Liver (tissue), 9 donors: ENCODE results near the gene INPP5A. TPM values are rescaled to one million over a fixed set of nuclear protein-coding genes. Genes with fewer than 3 reads are reported as not detected.
"Not testable (repeated sequence)": the region's sequence is repeated elsewhere in the genome, so short reads cannot be mapped to it uniquely, and the experiment has no call there.

Source experiments
- DNase-seq: peaks from one replicate; pipeline ENCODE4 v3.0.0-alpha.2; 2017; ENCODE audit warnings: low spot score
- H3K27ac ChIP-seq, 2 donors: one replicate each; pipeline ENCODE4 v1.7.0; 2013; ENCODE audit warnings: inconsistent platforms in 2 of 2, low read length in 2 of 2, control low read depth in 1 of 2, low read depth in 1 of 2, mild to moderate bottlenecking in 1 of 2
- H3K27me3 ChIP-seq, 4 donors: one replicate each; pipeline versions ENCODE4 v1.6.1 to v1.7.0; 2013; ENCODE audit warnings: low read length in 3 of 4, inconsistent platforms in 1 of 4, mild to moderate bottlenecking in 1 of 4, moderate library complexity in 1 of 4; ENCODE audit not compliant: control insufficient read depth in 4 of 4, insufficient read depth in 4 of 4
- H3K36me3 ChIP-seq, 4 donors: one replicate each; pipeline versions ENCODE4 v1.6.1 to v1.7.0; 2013; ENCODE audit warnings: low read length in 3 of 4, mild to moderate bottlenecking in 3 of 4, low read depth in 1 of 4, moderate library complexity in 1 of 4; ENCODE audit not compliant: control insufficient read depth in 4 of 4, insufficient read depth in 3 of 4
- H3K4me1 ChIP-seq, 4 donors: one replicate each; pipeline versions ENCODE4 v1.6.1 to v1.7.0; 2013; ENCODE audit warnings: low read length in 3 of 4, mild to moderate bottlenecking in 3 of 4, moderate library complexity in 1 of 4; ENCODE audit not compliant: control insufficient read depth in 4 of 4, insufficient read depth in 4 of 4
- H3K4me3 ChIP-seq, 3 donors: one replicate each; pipeline versions ENCODE4 v1.6.1 to v1.7.0; 2013; ENCODE audit warnings: low read length in 3 of 3, control low read depth in 1 of 3, low read depth in 1 of 3, mild to moderate bottlenecking in 1 of 3
- H3K9ac ChIP-seq, 2 donors: one replicate each; pipeline ENCODE4 v1.7.0; 2013; ENCODE audit warnings: low read length in 2 of 2, mild to moderate bottlenecking in 2 of 2, moderate library complexity in 2 of 2, control low read depth in 1 of 2, low read depth in 1 of 2
- H3K9me3 ChIP-seq, 4 donors: one replicate each; pipeline versions ENCODE4 v1.6.1 to v1.7.0; 2013; ENCODE audit warnings: low read length in 3 of 4; ENCODE audit not compliant: control insufficient read depth in 4 of 4
- ATF3 ChIP-seq: IDR thresholded peaks from 2 replicates; pipeline ENCODE4 v1.6.1; 2016; ENCODE audit warnings: antibody characterized with exemption
- EGR1 ChIP-seq, 2 donors: IDR thresholded peaks; 2 replicates each; pipeline ENCODE4 v1.6.1; 2016 to 2018; ENCODE audit warnings: antibody characterized with exemption in 2 of 2, low read depth in 2 of 2
- FOXA1 ChIP-seq: IDR thresholded peaks from 2 replicates; pipeline ENCODE4 v1.6.1; 2016; ENCODE audit warnings: antibody characterized with exemption
- FOXA2 ChIP-seq: IDR thresholded peaks from 2 replicates; pipeline ENCODE4 v1.6.1; 2016; ENCODE audit warnings: antibody characterized with exemption
- GABPA ChIP-seq, 2 donors: IDR thresholded peaks in 1 of 2; conservative IDR thresholded peaks in 1 of 2; 2 replicates each; pipeline ENCODE4 v1.6.1; 2016; ENCODE audit warnings: antibody characterized with exemption in 2 of 2, mild to moderate bottlenecking in 1 of 2, moderate library complexity in 1 of 2
- HNF4A ChIP-seq, 2 donors: conservative IDR thresholded peaks; 2 replicates each; pipeline ENCODE4 v1.6.1; 2016; ENCODE audit warnings: antibody characterized with exemption in 2 of 2, mild to moderate bottlenecking in 2 of 2
- HNF4G ChIP-seq: IDR thresholded peaks from 2 replicates; pipeline ENCODE4 v1.6.1; 2016; ENCODE audit warnings: antibody characterized with exemption
- JUND ChIP-seq, 2 donors: IDR thresholded peaks; 2 replicates each; pipeline ENCODE4 v1.6.1; 2016; ENCODE audit warnings: antibody characterized with exemption in 2 of 2
- NR2F2 ChIP-seq: IDR thresholded peaks from 2 replicates; pipeline ENCODE4 v1.6.1; 2016; ENCODE audit warnings: antibody characterized with exemption
- RAD21 ChIP-seq, 2 donors: IDR thresholded peaks; 2 replicates each; pipeline ENCODE4 v1.6.1; 2016; ENCODE audit warnings: antibody characterized with exemption in 2 of 2, mild to moderate bottlenecking in 2 of 2
- RXRA ChIP-seq, 2 donors: IDR thresholded peaks; 2 replicates each; pipeline ENCODE4 v1.6.1; 2017 to 2018; ENCODE audit warnings: antibody characterized with exemption in 2 of 2, mild to moderate bottlenecking in 1 of 2
- SP1 ChIP-seq: IDR thresholded peaks from 2 replicates; pipeline ENCODE4 v1.6.1; 2018; ENCODE audit warnings: antibody characterized with exemption, mild to moderate bottlenecking
- TAF1 ChIP-seq: conservative IDR thresholded peaks from 2 replicates; pipeline ENCODE4 v1.6.1; 2016; ENCODE audit warnings: antibody characterized with exemption, mild to moderate bottlenecking
- YY1 ChIP-seq: IDR thresholded peaks from 2 replicates; pipeline ENCODE4 v1.6.1; 2016; ENCODE audit warnings: antibody characterized with exemption, mild to moderate bottlenecking
- WGBS: extraction: QIAGEN DNeasy Blood & Tissue Kit; methylation state at CpG from one replicate; pipeline ENCODE4 v1.1.7; 2013; 5-methylcytosine and 5-hydroxymethylcytosine counted together
- polyA plus RNA-seq, 2 donors: library from polyadenylated mRNA; stranded (reverse) in 1 of 2; unstranded in 1 of 2; fragments of 200-250 nt in 1 of 2; fragments of >200 nt in 1 of 2; fragmentation: Nextera tagmentation in 1 of 2; extraction: Ambion mirVana in 1 of 2; gene quantifications; one replicate each; pipeline versions ENCODE4 v1.2.1 to v1.2.3, GENCODE V29; 2013 to 2015
- total RNA-seq, 2 donors: library from RNA; depleted of rRNA; stranded (reverse); fragments of >200 nt; gene quantifications; one replicate each; pipeline ENCODE4 v1.2.3, GENCODE V29; 2014
- TF ChIP-seq, protein P1 (sequence below): IDR thresholded peaks from 2 replicates; pipeline ENCODE4 v1.6.1; 2016; ENCODE audit warnings: antibody characterized with exemption
- TF ChIP-seq, protein P2 (sequence below): fragments of 150-350 bp; IDR thresholded peaks from 2 replicates; pipeline ENCODE4 v1.5.1; 2017; ENCODE audit warnings: improper control_type of control experiment, low read depth, low read length; ENCODE audit not compliant: missing input control
- TF ChIP-seq, protein P3 (sequence below): IDR thresholded peaks from 2 replicates; pipeline ENCODE4 v1.6.1; 2016; ENCODE audit warnings: antibody characterized with exemption
- TF ChIP-seq, protein P4 (sequence below): IDR thresholded peaks from 2 replicates; pipeline ENCODE4 v1.6.1; 2016; ENCODE audit warnings: antibody characterized with exemption, mild to moderate bottlenecking
- donor health status: healthy.
- donor health status: healthy.
- donor health status: healthy.
- donor health status: healthy.
- donor health status: healthy.

INPP5A gene
- total and polyA plus RNA-seq, 4 donors: 4.3 to 26.5 (median 10.9) TPM

DNA sequence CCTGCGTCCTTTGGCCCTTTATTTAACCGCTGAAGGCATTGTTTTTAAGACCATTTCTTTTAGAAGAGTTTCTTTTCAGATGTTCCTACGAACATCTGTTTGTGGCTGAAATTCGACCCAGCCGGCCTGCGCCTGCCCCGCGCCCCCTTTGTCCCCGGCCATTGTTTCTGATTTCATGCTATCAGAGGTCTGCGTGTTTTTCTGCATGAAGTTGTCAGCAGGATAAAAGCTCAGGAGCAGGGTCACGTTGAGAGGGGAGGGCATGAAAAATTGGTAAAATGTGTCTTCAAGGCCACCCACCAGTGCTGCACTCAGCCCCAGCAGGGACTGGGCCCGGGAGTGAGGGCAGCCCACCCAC, 205.2 kb downstream of the INPP5A start:
- no peak overlapping the region for H3K27ac ChIP-seq
- H3K4me3 ChIP-seq: no peak overlapping the region
- no peak overlapping the region for H3K9ac ChIP-seq
- H3K9me3 ChIP-seq: no peaks in the 10 kb centered on the region
- TF ChIP-seq RAD21 (IDR thresholded peaks at IDR 0.05) (no peak), HNF4A (conservative IDR thresholded peaks at IDR 0.05) (no peak), RXRA (IDR thresholded peaks at IDR 0.05) (no peak), YY1 (no peak), NR2F2 (no peak), SP1 (no peak), JUND (IDR thresholded peaks at IDR 0.05) (no peak), HNF4G (no peak), GABPA (IDR thresholded peaks at IDR 0.05 in 1 of 2, conservative IDR thresholded peaks at IDR 0.05 in 1 of 2) (no peak), ATF3 (no peak), FOXA2 (no peak), EGR1 (IDR thresholded peaks at IDR 0.05; ENCODE audit: low read depth in 2 of 2) (no peak), TAF1 (no peak), FOXA1 (no peak)
- TF ChIP-seq, protein P1, sequence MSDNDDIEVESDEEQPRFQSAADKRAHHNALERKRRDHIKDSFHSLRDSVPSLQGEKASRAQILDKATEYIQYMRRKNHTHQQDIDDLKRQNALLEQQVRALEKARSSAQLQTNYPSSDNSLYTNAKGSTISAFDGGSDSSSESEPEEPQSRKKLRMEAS: no peak
- TF ChIP-seq, protein P2, sequence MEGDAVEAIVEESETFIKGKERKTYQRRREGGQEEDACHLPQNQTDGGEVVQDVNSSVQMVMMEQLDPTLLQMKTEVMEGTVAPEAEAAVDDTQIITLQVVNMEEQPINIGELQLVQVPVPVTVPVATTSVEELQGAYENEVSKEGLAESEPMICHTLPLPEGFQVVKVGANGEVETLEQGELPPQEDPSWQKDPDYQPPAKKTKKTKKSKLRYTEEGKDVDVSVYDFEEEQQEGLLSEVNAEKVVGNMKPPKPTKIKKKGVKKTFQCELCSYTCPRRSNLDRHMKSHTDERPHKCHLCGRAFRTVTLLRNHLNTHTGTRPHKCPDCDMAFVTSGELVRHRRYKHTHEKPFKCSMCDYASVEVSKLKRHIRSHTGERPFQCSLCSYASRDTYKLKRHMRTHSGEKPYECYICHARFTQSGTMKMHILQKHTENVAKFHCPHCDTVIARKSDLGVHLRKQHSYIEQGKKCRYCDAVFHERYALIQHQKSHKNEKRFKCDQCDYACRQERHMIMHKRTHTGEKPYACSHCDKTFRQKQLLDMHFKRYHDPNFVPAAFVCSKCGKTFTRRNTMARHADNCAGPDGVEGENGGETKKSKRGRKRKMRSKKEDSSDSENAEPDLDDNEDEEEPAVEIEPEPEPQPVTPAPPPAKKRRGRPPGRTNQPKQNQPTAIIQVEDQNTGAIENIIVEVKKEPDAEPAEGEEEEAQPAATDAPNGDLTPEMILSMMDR: no peak
- TF ChIP-seq, protein P3, sequence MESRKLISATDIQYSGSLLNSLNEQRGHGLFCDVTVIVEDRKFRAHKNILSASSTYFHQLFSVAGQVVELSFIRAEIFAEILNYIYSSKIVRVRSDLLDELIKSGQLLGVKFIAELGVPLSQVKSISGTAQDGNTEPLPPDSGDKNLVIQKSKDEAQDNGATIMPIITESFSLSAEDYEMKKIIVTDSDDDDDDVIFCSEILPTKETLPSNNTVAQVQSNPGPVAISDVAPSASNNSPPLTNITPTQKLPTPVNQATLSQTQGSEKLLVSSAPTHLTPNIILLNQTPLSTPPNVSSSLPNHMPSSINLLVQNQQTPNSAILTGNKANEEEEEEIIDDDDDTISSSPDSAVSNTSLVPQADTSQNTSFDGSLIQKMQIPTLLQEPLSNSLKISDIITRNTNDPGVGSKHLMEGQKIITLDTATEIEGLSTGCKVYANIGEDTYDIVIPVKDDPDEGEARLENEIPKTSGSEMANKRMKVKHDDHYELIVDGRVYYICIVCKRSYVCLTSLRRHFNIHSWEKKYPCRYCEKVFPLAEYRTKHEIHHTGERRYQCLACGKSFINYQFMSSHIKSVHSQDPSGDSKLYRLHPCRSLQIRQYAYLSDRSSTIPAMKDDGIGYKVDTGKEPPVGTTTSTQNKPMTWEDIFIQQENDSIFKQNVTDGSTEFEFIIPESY: no peak
- TF ChIP-seq, protein P4, sequence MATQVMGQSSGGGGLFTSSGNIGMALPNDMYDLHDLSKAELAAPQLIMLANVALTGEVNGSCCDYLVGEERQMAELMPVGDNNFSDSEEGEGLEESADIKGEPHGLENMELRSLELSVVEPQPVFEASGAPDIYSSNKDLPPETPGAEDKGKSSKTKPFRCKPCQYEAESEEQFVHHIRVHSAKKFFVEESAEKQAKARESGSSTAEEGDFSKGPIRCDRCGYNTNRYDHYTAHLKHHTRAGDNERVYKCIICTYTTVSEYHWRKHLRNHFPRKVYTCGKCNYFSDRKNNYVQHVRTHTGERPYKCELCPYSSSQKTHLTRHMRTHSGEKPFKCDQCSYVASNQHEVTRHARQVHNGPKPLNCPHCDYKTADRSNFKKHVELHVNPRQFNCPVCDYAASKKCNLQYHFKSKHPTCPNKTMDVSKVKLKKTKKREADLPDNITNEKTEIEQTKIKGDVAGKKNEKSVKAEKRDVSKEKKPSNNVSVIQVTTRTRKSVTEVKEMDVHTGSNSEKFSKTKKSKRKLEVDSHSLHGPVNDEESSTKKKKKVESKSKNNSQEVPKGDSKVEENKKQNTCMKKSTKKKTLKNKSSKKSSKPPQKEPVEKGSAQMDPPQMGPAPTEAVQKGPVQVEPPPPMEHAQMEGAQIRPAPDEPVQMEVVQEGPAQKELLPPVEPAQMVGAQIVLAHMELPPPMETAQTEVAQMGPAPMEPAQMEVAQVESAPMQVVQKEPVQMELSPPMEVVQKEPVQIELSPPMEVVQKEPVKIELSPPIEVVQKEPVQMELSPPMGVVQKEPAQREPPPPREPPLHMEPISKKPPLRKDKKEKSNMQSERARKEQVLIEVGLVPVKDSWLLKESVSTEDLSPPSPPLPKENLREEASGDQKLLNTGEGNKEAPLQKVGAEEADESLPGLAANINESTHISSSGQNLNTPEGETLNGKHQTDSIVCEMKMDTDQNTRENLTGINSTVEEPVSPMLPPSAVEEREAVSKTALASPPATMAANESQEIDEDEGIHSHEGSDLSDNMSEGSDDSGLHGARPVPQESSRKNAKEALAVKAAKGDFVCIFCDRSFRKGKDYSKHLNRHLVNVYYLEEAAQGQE: no peak
- no peaks in the 10 kb centered on the region for H3K27me3 ChIP-seq
- peaks cover 0 to 15% (median 4%) of the 10 kb centered on the region in 4 donors for H3K36me3 ChIP-seq
- DNase-seq: no peak
- no peaks in the 10 kb centered on the region for H3K4me1 ChIP-seq
- WGBS: 93% methylated on average over 12 of the region's 12 CpGs

- H3K36me3 ChIP-seq: peaks cover 0 to 15% (median 4%) of the 10 kb centered on the region in 4 donors
- 93% methylated on average over 30 of the region's 30 CpGs for WGBS
- H3K9ac ChIP-seq, DNase-seq, H3K9me3 ChIP-seq, H3K4me3 ChIP-seq, H3K27me3 ChIP-seq, H3K4me1 ChIP-seq, H3K27ac ChIP-seq: not testable (repeated sequence)
These were observed 205.8 kb downstream of the INPP5A start for GRCh38 chr10:132743196-132743924.
